Measurements from ENCODE around the gene TAPBPL. TPM values are rescaled to one million over a fixed set of nuclear protein-coding genes. Genes with fewer than 3 reads are reported as not detected.

The TAPBPL gene
- total and polyA plus RNA-seq, 10 donors = 15.0 to 50.1 (median 39.0) TPM

GRCh38 chr12:6450091-6450868 is 1.6 kb upstream of the TAPBPL start:
- Histone ChIP-seq H3K36me3 (peaks cover 0 to 63% (median 18%) of the 10 kb centered on the region in 6 donors), H3K27ac (peak overlapping the region; percentile 85 to 99 (median 98)), H3K9me3 (no peaks in the 10 kb centered on the region), H3K27me3 (replicated peaks in 1 of 7) (no peaks in the 10 kb centered on the region), H3K4me3 (peak overlapping the region in 6 of 8 donors; percentile 68 to 92 (median 74)), H3K4me1 (peaks cover 19 to 98% (median 55%) of the 10 kb centered on the region in 6 donors)
- DNase-seq = no peak
- intact Hi-C loops (cut with DNase I; ENCODE audit: low total_unique reads) = no loop called here
- TF ChIP-seq CTCF (IDR thresholded peaks at IDR 0.05 in 8 of 11, conservative IDR thresholded peaks at IDR 0.05 in 3 of 11) = no peak
- 75 to 88% (median 82%) methylated on average over 16 of the region's 16 CpGs for WGBS, 5 donors

GRCh38 chr12:6450869-6451347 is 934 bp upstream of the TAPBPL start:
- intact Hi-C loops (cut with DNase I; ENCODE audit: low total_unique reads) = no loop called here
- no peaks in the 10 kb centered on the region for H3K9me3 ChIP-seq
- peak overlapping the region; percentile 49 to 92 (median 74) for H3K4me3 ChIP-seq
- peak; percentile 83 for DNase-seq
- no peak for TF ChIP-seq POLR2AphosphoS5 (IDR thresholded peaks at IDR 0.05)
- TF ChIP-seq CTCF (IDR thresholded peaks at IDR 0.05 in 8 of 11, conservative IDR thresholded peaks at IDR 0.05 in 3 of 11) = no peak
- no peak for TF ChIP-seq POLR2A (IDR thresholded peaks at IDR 0.05)
- H3K36me3 ChIP-seq = peaks cover 0 to 69% (median 20%) of the 10 kb centered on the region in 6 donors
- H3K27ac ChIP-seq = peak overlapping the region; percentile 85 to 99 (median 98)
- WGBS, 5 donors = 12 to 19% (median 17%) methylated on average over 11 of the region's 11 CpGs
- no peaks in the 10 kb centered on the region for H3K27me3 ChIP-seq (replicated peaks in 1 of 7)
- peaks cover 19 to 93% (median 55%) of the 10 kb centered on the region in 6 donors for H3K4me1 ChIP-seq

- no peaks in the 10 kb centered on the region for H3K27me3 ChIP-seq (replicated peaks in 1 of 7)
- H3K9me3 ChIP-seq = no peaks in the 10 kb centered on the region
- no peak for TF ChIP-seq CTCF (IDR thresholded peaks at IDR 0.05 in 8 of 11, conservative IDR thresholded peaks at IDR 0.05 in 3 of 11)
- TF ChIP-seq POLR2A (IDR thresholded peaks at IDR 0.05) = no peak
- TF ChIP-seq POLR2AphosphoS5 (IDR thresholded peaks at IDR 0.05) = peak in 1 of 3 donors; percentile 25
- no peak for DNase-seq
- peak overlapping the region; percentile 85 to 99 (median 98) for H3K27ac ChIP-seq
- H3K4me3 ChIP-seq = peak overlapping the region; percentile 49 to 92 (median 74)
- intact Hi-C loops (cut with DNase I; ENCODE audit: low total_unique reads) = no loop called here
- H3K4me1 ChIP-seq = peaks cover 19 to 92% (median 52%) of the 10 kb centered on the region in 6 donors
- 2 to 13% (median 7%) methylated on average over 8 to 9 of the region's 9 CpGs for WGBS, 5 donors
- H3K36me3 ChIP-seq = peaks cover 0 to 70% (median 31%) of the 10 kb centered on the region in 6 donors
These were observed 552 bp downstream of the TAPBPL start for GRCh38 chr12:6452245-6452943.
